HepG2 (cell line): ENCODE measurements around the gene SEBOX. TPM values are rescaled to one million over a fixed set of nuclear protein-coding genes. Genes with fewer than 3 reads are reported as not detected.

Source experiments
- AGO1 ChIP-seq: fragments of 200-400 bp; formaldehyde crosslinking; IDR thresholded peaks from 2 replicates; pipeline ENCODE4 v1.6.1; 2017; ENCODE audit warnings: mild to moderate bottlenecking, low read depth, low read length, moderate library complexity; ENCODE audit not compliant: poor library complexity, severe bottlenecking
- ATF7 ChIP-seq, 2 experiments: fragments of 450-650 bp in 1 of 2; sonication (generic) in 1 of 2; formaldehyde crosslinking in 1 of 2; IDR thresholded peaks; 2 replicates each; pipeline versions ENCODE4 v1.4.0 to v1.6.1; 2016 to 2020; ENCODE audit warnings: antibody characterized with exemption in 1 of 2, mild to moderate bottlenecking in 1 of 2, missing genetic modification reagents in 1 of 2
- CBX2 ChIP-seq, 2 experiments: fragments of 200-600 bp in 1 of 2; sonication (generic); formaldehyde crosslinking in 1 of 2; IDR thresholded peaks; 2 replicates each; pipeline versions ENCODE4 v1.7.0 to v1.8.1; 2018 to 2022; ENCODE audit warnings: low read depth in 2 of 2, low read length in 1 of 2, mild to moderate bottlenecking in 1 of 2, missing genetic modification reagents in 1 of 2
- CHD2 ChIP-seq: IDR thresholded peaks from 2 replicates; pipeline ENCODE4 v1.6.1; 2011; ENCODE audit warnings: low read depth, low read length, improper control_type of control experiment
- FOSL2 ChIP-seq: sonication (generic); formaldehyde crosslinking; IDR thresholded peaks from 2 replicates; pipeline ENCODE4 v1.4.0; 2020; ENCODE audit warnings: missing genetic modification reagents
- FOXA3 ChIP-seq: IDR thresholded peaks from 2 replicates; pipeline ENCODE4 v1.6.1; 2016; ENCODE audit warnings: missing genetic modification reagents, missing compliant biosample characterization
- NFE2L2 ChIP-seq: fragments of 150-350 bp; IDR thresholded peaks from 2 replicates; pipeline ENCODE4 v1.6.1; 2014; ENCODE audit warnings: low read length
- SMARCE1 ChIP-seq: fragments of 450-650 bp; IDR thresholded peaks from 2 replicates; pipeline ENCODE4 v1.6.1; 2017; ENCODE audit warnings: borderline replicate concordance
- ZNF224 ChIP-seq: sonication (generic); formaldehyde crosslinking; IDR thresholded peaks from 2 replicates; pipeline ENCODE4 v1.5.0; 2020; ENCODE audit warnings: mild to moderate bottlenecking, missing genetic modification reagents
- ZNF225 ChIP-seq: sonication (generic); formaldehyde crosslinking; IDR thresholded peaks from 2 replicates; pipeline ENCODE4 v1.4.0; 2020; ENCODE audit warnings: mild to moderate bottlenecking, missing genetic modification reagents
- ZNF296 ChIP-seq: sonication (generic); formaldehyde crosslinking; conservative IDR thresholded peaks from 2 replicates; pipeline ENCODE4 v1.5.0; 2020; ENCODE audit warnings: mild to moderate bottlenecking, missing genetic modification reagents
- ZNF331 ChIP-seq: sonication (generic); formaldehyde crosslinking; IDR thresholded peaks from 2 replicates; pipeline ENCODE4 v1.4.0; 2020; ENCODE audit warnings: missing genetic modification reagents
- ZNF530 ChIP-seq: sonication (generic); formaldehyde crosslinking; IDR thresholded peaks from 2 replicates; pipeline ENCODE4 v1.5.0; 2020; ENCODE audit warnings: low read depth, mild to moderate bottlenecking, missing genetic modification reagents
- ZNF615 ChIP-seq: sonication (generic); formaldehyde crosslinking; IDR thresholded peaks from 2 replicates; pipeline ENCODE4 v1.5.0; 2020; ENCODE audit warnings: mild to moderate bottlenecking, missing genetic modification reagents, borderline replicate concordance
- ZNF839 ChIP-seq: sonication (generic); formaldehyde crosslinking; IDR thresholded peaks from 2 replicates; pipeline ENCODE4 v1.4.0; 2020; ENCODE audit warnings: missing genetic modification reagents, mild to moderate bottlenecking, borderline replicate concordance
- polyA plus RNA-seq, 8 experiments: library from polyadenylated mRNA; depleted of rRNA in 3 of 8; stranded (reverse) in 7 of 8; unstranded in 1 of 8; fragments of >200 nt; fragmentation: Illumina TruSeq in 4 of 8; extraction: Trizol in 4 of 8; gene quantifications; 2 replicates each; pipeline versions ENCODE4 v1.2.1 to v1.2.3, GENCODE V29; 2011 to 2016; ENCODE audit warnings: low read depth in 4 of 8, missing spikeins in 1 of 8, mixed read lengths in 1 of 8; ENCODE audit not compliant: insufficient read depth in 1 of 8
- total RNA-seq, 5 experiments: library from RNA; depleted of rRNA; stranded (reverse); fragments of >200 nt; fragmentation: Illumina TruSeq; extraction: Trizol; gene quantifications; 2 replicates each; pipeline ENCODE4 v1.2.3, GENCODE V29; 2016; ENCODE audit warnings: low read depth in 1 of 5
- TF ChIP-seq, protein P1 (sequence below): sonication (generic); formaldehyde crosslinking; IDR thresholded peaks from 2 replicates; pipeline ENCODE4 v1.5.0; 2020; ENCODE audit warnings: missing genetic modification reagents
- TF ChIP-seq, protein P2 (sequence below), 2 experiments: sonication (generic) in 1 of 2; formaldehyde crosslinking in 1 of 2; IDR thresholded peaks; 2 replicates each; pipeline versions ENCODE4 v1.6.1 to v1.9.0; 2014 to 2022; ENCODE audit warnings: antibody characterized with exemption in 1 of 2, borderline replicate concordance in 1 of 2, inconsistent platforms in 1 of 2, low read depth in 1 of 2, missing genetic modification reagents in 1 of 2
- TF ChIP-seq, protein P3 (sequence below): sonication (generic); formaldehyde crosslinking; IDR thresholded peaks from 2 replicates; pipeline ENCODE4 v1.8.0; 2022; ENCODE audit warnings: mild to moderate bottlenecking, missing genetic modification reagents; ENCODE audit not compliant: insufficient replicate concordance

Gene SEBOX
- total and polyA plus RNA-seq, 2 of the 13 experiments (the other 11 are each of a cell fraction or from before 2014, with no cell fraction given) = not detected

DNA sequence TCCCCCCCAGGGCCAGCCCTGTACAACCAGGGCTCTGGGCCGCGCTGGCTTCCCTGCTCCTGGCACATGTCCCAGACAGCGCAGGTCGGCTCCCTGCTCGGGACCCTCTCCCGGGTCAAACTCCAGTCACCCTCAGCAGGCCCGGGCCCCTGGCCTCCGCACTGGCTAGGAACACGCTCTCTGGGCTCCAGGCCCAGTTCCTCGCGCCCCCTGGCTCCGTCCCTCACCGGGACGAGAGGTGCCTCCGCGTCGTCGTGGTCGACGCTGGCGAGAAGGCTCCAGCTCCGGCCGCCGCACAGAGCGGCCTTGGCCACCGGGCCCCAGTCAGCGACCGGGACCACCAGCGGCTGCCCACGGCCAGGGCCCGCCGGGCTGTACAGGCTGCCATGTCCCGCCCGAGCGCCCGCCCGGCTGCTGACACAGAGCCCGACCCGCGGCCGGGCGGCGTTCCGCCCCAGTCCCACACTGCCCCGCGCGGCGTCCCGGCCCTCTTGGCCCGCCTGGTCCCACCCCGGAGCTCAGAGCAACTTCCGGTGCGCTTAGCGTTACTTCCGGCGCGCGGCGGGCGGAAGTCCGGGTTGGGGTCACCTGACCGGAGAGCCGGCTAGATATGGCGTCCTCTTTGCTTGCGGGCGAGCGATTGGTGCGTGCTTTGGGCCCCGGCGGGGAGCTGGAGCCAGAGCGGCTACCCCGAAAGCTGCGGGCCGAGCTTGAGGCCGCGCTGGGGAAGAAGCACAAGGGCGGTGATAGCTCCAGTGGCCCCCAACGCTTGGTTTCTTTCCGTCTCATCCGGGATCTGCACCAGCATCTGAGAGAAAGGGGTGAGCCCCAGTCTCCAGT is 7.7 kb downstream of the SEBOX start, which contains the start of gene POLDIP2 (continued):
- TF ChIP-seq FOXA3 (CRISPR knock-in tag) = peak; percentile 53; the same call in 1 of the 2 replicates
- peak; percentile 57 for TF ChIP-seq FOSL2
- TF ChIP-seq ZNF839 (CRISPR knock-in tag) = no peak
- no peak for TF ChIP-seq CBX2 (IDR thresholded peaks at IDR 0.05; ENCODE audit: low read depth, low read length)
- TF ChIP-seq CBX2 (CRISPR knock-in tag; IDR thresholded peaks at IDR 0.05; ENCODE audit: low read depth) = no peak
- TF ChIP-seq, protein P1, sequence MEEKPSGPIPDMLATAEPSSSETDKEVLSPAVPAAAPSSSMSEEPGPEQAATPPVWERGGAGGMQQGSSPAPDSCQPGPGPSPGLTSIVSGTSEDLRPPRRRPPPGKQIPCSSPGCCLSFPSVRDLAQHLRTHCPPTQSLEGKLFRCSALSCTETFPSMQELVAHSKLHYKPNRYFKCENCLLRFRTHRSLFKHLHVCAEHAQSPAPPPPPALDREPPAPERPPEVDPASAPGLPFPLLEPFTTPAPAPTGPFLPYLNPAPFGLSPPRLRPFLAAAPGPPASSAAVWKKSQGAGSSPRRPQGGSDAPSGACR (CRISPR knock-in tag) = no peak
- TF ChIP-seq ZNF530 = no peak
- TF ChIP-seq ATF7 (IDR thresholded peaks at IDR 0.05) = no peak
- TF ChIP-seq ATF7 (CRISPR knock-in tag; IDR thresholded peaks at IDR 0.05) = 0 out of 2 replicates have a peak, but pooled peaks have one; percentile 63
- no peak for TF ChIP-seq NFE2L2
- no peak for TF ChIP-seq SMARCE1
- TF ChIP-seq ZNF224 (CRISPR knock-in tag) = 0 out of 2 replicates have a peak, but pooled peaks have one; percentile 14
- TF ChIP-seq ZNF331 = peak; percentile 85
- TF ChIP-seq, protein P2, sequence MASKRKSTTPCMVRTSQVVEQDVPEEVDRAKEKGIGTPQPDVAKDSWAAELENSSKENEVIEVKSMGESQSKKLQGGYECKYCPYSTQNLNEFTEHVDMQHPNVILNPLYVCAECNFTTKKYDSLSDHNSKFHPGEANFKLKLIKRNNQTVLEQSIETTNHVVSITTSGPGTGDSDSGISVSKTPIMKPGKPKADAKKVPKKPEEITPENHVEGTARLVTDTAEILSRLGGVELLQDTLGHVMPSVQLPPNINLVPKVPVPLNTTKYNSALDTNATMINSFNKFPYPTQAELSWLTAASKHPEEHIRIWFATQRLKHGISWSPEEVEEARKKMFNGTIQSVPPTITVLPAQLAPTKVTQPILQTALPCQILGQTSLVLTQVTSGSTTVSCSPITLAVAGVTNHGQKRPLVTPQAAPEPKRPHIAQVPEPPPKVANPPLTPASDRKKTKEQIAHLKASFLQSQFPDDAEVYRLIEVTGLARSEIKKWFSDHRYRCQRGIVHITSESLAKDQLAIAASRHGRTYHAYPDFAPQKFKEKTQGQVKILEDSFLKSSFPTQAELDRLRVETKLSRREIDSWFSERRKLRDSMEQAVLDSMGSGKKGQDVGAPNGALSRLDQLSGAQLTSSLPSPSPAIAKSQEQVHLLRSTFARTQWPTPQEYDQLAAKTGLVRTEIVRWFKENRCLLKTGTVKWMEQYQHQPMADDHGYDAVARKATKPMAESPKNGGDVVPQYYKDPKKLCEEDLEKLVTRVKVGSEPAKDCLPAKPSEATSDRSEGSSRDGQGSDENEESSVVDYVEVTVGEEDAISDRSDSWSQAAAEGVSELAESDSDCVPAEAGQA (IDR thresholded peaks at IDR 0.05; ENCODE audit: low read depth) = peak; percentile 80
- TF ChIP-seq, protein P2 (CRISPR knock-in tag; IDR thresholded peaks at IDR 0.05; ENCODE audit: borderline replicate concordance) = peak; percentile 33; the same call in 1 of the 2 replicates
- TF ChIP-seq, protein P3, sequence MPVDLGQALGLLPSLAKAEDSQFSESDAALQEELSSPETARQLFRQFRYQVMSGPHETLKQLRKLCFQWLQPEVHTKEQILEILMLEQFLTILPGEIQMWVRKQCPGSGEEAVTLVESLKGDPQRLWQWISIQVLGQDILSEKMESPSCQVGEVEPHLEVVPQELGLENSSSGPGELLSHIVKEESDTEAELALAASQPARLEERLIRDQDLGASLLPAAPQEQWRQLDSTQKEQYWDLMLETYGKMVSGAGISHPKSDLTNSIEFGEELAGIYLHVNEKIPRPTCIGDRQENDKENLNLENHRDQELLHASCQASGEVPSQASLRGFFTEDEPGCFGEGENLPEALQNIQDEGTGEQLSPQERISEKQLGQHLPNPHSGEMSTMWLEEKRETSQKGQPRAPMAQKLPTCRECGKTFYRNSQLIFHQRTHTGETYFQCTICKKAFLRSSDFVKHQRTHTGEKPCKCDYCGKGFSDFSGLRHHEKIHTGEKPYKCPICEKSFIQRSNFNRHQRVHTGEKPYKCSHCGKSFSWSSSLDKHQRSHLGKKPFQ = no peak
- peak; percentile 60; the same call in 1 of the 2 replicates for TF ChIP-seq ZNF615 (CRISPR knock-in tag)
- no peak for TF ChIP-seq CHD2
- TF ChIP-seq ZNF225 (CRISPR knock-in tag) = peak; percentile 41; the same call in 1 of the 2 replicates
- no peak for TF ChIP-seq ZNF296
- no peak for TF ChIP-seq AGO1
